Inferior parietal cortex (tissue), 1 donor: ENCODE results near the gene TOLLIP.
"Not testable (repeated sequence)": the region's sequence is repeated elsewhere in the genome, so short reads cannot be mapped to it uniquely, and the experiment has no call there.

Experiments
- DNase-seq: peaks from one replicate; pipeline ENCODE4 v3.0.0-alpha.2; 2016; ENCODE audit errors: extremely low spot score

TOLLIP gene

GRCh38 chr11:1264444-1264843 is 45.0 kb downstream of the TOLLIP start:
- DNase-seq, result peak; percentile 48

- no peak for DNase-seq
Observed at GRCh38 chr11:1263010-1263409, 46.4 kb downstream of the TOLLIP start.

DNA sequence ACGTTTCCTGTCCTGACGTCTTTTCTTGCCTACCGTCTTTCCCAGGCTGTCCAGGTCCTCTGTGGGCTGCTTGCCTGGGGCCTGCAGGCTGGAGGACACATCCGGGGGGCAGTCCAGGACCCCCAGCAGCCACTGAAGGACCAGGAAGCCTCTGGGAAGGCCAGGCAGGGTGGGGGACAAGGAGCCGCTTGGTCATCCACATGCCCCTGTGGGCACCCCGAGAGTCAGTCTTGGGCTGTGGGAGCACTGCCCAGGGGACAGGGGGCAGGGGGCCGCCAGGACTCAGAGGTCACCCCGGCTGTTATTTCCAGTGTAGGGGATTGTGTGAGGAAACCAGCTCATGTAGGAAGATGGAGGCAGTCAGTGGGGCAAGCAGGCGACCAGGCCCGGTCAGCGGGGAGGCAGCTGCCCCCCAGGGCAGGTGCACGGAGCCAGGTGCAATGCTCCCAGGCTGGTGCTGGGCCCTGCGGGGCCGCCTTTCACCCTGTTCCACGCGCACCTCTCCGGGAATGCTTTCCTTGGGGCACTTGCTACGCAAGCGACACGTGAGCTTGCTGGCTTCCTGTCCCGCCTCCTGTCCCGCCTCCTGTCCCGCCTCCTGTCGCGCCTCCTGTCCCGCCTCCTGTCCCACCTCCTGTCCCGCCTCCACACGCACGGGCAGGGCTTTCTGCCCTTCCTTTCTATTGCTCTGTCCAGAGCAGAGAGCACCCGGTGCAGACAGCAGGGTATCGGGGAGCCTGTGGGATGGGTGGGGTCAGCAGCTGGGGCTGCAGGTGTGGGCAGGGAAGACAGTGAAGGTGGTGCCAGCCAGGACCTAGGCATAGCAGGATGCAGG is 47.0 kb downstream of the TOLLIP start:
- DNase-seq, result peak; percentile 86

- no peak for DNase-seq
Observed at GRCh38 chr11:1261241-1262071, 48.0 kb downstream of the TOLLIP start.

- DNase-seq, result no peak
Observed at GRCh38 chr11:1260620-1261019, 48.8 kb downstream of the TOLLIP start.

GRCh38 chr11:1260023-1260501 is 49.4 kb downstream of the TOLLIP start:
- no peak for DNase-seq

GRCh38 chr11:1259561-1259960 is 49.9 kb downstream of the TOLLIP start:
- DNase-seq, result no peak

DNA sequence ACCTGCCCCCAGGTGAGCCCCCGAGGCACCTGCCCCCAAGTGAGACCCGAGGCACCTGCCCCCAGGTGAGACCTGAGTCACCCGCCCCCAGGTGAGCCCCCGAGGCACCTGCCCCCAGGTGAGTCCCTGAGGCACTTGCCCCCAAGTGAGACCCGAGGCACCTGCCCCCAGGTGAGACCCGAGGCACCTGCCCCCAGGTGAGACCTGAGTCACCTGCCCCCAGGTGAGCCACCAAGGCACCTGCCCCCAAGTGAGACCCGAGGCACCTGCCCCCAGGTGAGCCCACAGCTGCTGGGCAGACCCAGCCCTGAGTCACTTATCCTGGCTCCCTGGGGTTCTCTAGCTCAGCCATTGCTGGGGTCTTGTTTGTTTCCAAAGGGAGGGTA is 50.4 kb downstream of the TOLLIP start:
- no peak for DNase-seq

DNA sequence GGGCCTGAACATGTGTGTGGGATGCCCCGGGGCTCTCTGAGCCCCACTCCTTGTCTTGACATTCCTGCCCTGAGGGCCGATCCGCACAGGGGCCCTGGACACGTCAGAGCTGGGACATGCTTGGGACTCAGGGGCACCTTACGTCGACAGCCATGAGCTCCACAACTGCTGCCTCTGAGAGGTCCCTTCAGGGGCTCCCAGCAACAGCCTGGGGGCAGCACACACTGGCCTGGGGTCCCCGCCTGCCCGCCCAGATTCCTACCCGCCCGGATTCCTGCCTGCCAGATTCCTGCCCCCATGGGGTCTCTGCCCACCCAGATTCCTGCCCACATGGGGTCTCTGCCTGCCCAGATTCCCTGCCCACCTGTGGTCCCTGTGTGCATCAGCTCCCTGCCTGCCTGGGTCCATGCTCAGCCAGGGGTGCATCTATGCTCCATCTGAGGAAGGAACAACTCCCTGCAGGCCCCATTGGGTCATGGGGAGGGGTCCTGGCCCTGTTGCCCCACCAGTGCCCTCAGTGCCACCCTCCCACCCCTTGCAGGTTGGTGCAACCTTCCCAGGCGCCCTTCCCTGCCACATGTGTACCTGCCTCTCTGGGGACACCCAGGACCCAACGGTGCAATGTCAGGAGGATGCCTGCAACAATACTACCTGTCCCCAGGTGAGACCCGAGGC is 50.9 kb downstream of the TOLLIP start:
- DNase-seq, result no peak

DNA sequence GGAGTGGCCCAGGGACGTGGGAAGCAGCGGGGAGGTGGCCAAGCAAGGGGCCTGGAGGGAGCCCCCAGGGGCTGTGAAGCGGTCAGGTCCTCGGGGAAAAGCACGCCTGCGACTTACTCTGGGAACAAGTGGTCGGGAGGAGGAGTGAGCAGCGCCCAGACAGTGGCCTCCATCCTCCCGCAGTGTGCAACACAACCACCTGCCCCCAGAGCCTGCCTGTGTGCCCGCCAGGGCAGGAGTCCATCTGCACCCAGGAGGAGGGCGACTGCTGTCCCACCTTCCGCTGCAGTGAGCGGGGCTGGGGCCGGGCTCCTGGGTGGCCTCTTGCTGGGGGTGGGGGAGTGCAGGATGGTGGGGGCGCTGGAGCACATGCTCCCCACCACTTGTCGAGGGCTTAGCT is 51.5 kb downstream of the TOLLIP start:
- no peak for DNase-seq

- no peak for DNase-seq
Observed at GRCh38 chr11:1257366-1257765, 52.1 kb downstream of the TOLLIP start.

DNA sequence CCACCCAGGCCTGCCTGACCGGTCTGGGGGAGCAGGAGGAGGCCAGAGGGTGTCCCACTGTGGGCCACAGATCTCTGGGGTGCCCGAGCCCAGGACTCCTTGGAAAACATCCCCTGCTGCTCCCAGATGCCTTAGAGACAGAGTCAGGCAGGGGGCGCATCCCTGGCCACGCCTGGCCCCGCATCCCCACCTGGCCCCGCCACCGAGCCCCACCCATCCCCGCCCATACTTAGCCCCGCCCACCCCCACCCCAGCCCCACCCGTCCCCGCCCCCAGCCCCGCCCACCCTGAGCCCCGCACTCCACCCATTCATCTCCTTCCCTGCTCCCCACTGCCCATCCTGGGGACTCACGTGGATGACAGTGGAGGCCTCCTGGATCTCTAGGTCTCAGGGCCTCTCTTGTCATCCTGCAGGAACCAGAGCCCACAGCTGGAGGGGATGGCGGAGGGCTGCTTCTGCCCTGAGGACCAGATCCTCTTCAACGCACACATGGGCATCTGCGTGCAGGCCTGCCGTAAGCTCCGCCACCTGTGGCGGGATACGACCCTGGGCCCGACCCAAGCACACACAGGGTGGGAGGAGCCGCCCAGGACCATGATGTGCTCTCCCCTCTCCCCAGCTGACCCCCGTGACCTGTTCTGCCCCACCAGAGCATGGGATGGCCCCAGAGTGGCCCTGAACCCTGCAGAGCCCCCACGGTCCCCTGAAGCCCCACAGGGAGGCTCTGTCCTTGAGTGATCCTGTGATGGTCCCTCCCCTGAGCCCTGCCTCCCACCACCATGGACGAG is 53.0 kb downstream of the TOLLIP start:
- DNase-seq, result no peak

GRCh38 chr11:1255151-1255550 is 54.3 kb downstream of the TOLLIP start:
- no peak for DNase-seq

- DNase-seq, result no peak
Observed at GRCh38 chr11:1254733-1255132, 54.7 kb downstream of the TOLLIP start.

DNA sequence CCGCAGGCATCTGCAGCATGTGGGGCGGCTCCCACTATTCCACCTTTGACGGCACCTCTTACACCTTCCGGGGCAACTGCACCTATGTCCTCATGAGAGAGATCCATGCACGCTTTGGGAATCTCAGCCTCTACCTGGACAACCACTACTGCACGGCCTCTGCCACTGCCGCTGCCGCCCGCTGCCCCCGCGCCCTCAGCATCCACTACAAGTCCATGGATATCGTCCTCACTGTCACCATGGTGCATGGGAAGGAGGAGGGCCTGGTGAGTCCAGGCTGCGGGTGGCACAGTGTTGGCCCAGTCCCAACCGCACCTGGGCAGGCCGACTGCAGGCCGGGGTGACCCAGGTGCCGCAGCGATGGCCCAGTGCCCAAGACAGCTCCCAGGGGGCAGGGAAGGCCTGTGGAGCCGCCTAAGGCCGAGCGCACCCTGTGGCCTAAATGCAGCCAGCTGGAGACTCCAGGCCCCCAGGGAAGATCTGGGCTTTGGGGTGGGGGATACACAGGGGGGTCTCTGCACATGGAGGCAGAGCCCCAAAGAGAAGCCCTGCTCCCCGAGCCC is 55.3 kb downstream of the TOLLIP start:
- DNase-seq, result no peak

GRCh38 chr11:1253103-1253485 is 56.3 kb downstream of the TOLLIP start:
- no peak for DNase-seq

GRCh38 chr11:1252371-1253102 is 56.9 kb downstream of the TOLLIP start:
- no peak for DNase-seq

DNA sequence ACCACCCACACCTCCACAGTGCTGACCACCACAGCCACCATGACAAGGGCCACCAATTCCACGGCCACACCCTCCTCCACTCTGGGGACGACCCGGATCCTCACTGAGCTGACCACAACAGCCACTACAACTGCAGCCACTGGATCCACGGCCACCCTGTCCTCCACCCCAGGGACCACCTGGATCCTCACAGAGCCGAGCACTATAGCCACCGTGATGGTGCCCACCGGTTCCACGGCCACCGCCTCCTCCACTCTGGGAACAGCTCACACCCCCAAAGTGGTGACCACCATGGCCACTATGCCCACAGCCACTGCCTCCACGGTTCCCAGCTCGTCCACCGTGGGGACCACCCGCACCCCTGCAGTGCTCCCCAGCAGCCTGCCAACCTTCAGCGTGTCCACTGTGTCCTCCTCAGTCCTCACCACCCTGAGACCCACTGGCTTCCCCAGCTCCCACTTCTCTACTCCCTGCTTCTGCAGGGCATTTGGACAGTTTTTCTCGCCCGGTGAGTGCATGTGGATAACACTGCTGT is 58.1 kb downstream of the TOLLIP start:
- DNase-seq, result no peak

- DNase-seq, result not testable (repeated sequence)
Observed at GRCh38 chr11:1250411-1250810, 59.0 kb downstream of the TOLLIP start.

GRCh38 chr11:1248951-1249350 is 60.5 kb downstream of the TOLLIP start:
- DNase-seq, result not testable (repeated sequence)
